Activated naive CD4-positive, alpha-beta T cell treated with anti-CD3 and anti-CD28 coated beads for 36 hours (primary cell): Measurements from ENCODE around the gene GASK1A. TPM values are rescaled to one million over a fixed set of nuclear protein-coding genes. Genes with fewer than 3 reads are reported as not detected.
A peak's percentile ranks its signal among the peaks of the same experiment; 100 is the strongest.

ENCODE experiments used
- CTCF ChIA-PET: fragments of 350-600 bp; sonication (Branson Sonifier 250); formaldehyde crosslinking; loops from one replicate; lab custom pipeline; 2021; ENCODE audit warnings: antibody characterized with exemption; lab: Charles Lee
- DNase-seq: peaks from one replicate; pipeline ENCODE4 v3.0.0-alpha.2; 2020
- H3K27ac Mint-ChIP-seq: one replicate; pipeline ENCODE4 v1.8.0; 2021; ENCODE audit warnings: mild to moderate bottlenecking, mixed read lengths
- H3K27me3 Mint-ChIP-seq: one replicate; pipeline ENCODE4 v1.8.0; 2021; ENCODE audit warnings: low read depth, mixed read lengths
- H3K36me3 Mint-ChIP-seq: one replicate; pipeline ENCODE4 v1.8.0; 2021; ENCODE audit warnings: low read depth, mixed read lengths
- H3K4me1 Mint-ChIP-seq: one replicate; pipeline ENCODE4 v1.8.0; 2021; ENCODE audit warnings: low read depth, mixed read lengths
- H3K4me3 Mint-ChIP-seq: one replicate; pipeline ENCODE4 v1.8.0; 2021; ENCODE audit warnings: mild to moderate bottlenecking, moderate library complexity, mixed read lengths
- H3K9me3 Mint-ChIP-seq: one replicate; pipeline ENCODE4 v1.8.0; 2021; ENCODE audit warnings: mixed read lengths
- intact Hi-C: fragments of 100-400 bp; cut with micrococcal nuclease; formaldehyde crosslinking; loops from one replicate; pipeline ENCODE4 v1.15.1; 2023
- total RNA-seq, 2 experiments: library from RNA; stranded (reverse); gene quantifications; one replicate each; pipeline ENCODE4 v1.2.3, GENCODE V29; 2021

GASK1A gene
- total RNA-seq, 2 experiments from 2014 or later: not detected

- Mint-ChIP-seq H3K27me3 (no peaks in the 10 kb centered on the region), H3K27ac (no peak overlapping the region), H3K36me3 (no peaks in the 10 kb centered on the region), H3K4me3 (no peak overlapping the region), H3K9me3 (no peaks in the 10 kb centered on the region), H3K4me1 (peaks cover 5% of the 10 kb centered on the region)
- intact Hi-C loops: no loop called here
- DNase-seq: no peak
- CTCF ChIA-PET: interaction anchor here (1.4 kb wide), 1 partner anchor 20 kb away, joined by 4 read pairs; no protein-coding TSS in a partner anchor
Observed at GRCh38 chr3:43091481-43091880, 112.4 kb downstream of the GASK1A start.

- H3K27ac Mint-ChIP-seq: no peak overlapping the region
- CTCF ChIA-PET: interaction anchor here (0.6 kb wide), 1 partner anchor 293 kb away, joined by 3 read pairs; no protein-coding TSS in a partner anchor
- no peaks in the 10 kb centered on the region for H3K27me3 Mint-ChIP-seq
- intact Hi-C loops: no loop called here
- H3K4me3 Mint-ChIP-seq: no peak overlapping the region
- peaks cover 2% of the 10 kb centered on the region for H3K4me1 Mint-ChIP-seq
- DNase-seq: no peak
- H3K36me3 Mint-ChIP-seq: no peaks in the 10 kb centered on the region
- H3K9me3 Mint-ChIP-seq: no peaks in the 10 kb centered on the region
Observed at GRCh38 chr3:43093006-43093405, 113.9 kb downstream of the GASK1A start.

DNA sequence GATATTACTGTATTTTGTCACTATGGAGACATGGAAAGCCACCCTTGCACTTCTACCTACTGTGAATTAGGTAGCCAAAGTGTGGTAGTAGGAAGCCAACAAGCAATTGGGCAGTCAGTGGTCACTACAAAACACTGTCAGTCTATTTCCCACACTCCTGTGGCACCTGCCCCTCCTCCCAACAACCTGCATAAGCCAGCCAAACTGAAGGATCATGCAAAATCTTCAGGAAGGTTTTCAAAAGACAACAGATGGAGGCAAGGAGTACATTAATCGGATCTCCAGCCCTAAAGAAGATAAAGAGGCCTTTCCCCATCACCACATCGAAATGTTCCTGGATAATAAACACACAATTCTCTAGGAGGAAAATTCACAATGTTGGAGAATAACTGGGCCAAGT lies 114.9 kb downstream of the GASK1A start:
- H3K36me3 Mint-ChIP-seq: no peaks in the 10 kb centered on the region
- no peak for DNase-seq
- intact Hi-C loops: no loop called here
- no peaks in the 10 kb centered on the region for H3K9me3 Mint-ChIP-seq
- CTCF ChIA-PET: no interaction called here
- no peak overlapping the region for H3K27ac Mint-ChIP-seq
- no peak overlapping the region for H3K4me3 Mint-ChIP-seq
- no peaks in the 10 kb centered on the region for H3K27me3 Mint-ChIP-seq
- peaks cover 5% of the 10 kb centered on the region for H3K4me1 Mint-ChIP-seq

GRCh38 chr3:43094381-43094780 lies 115.3 kb downstream of the GASK1A start:
- Mint-ChIP-seq H3K27ac (no peak overlapping the region), H3K4me1 (peaks cover 5% of the 10 kb centered on the region), H3K4me3 (no peak overlapping the region), H3K36me3 (no peaks in the 10 kb centered on the region), H3K27me3 (no peaks in the 10 kb centered on the region), H3K9me3 (no peaks in the 10 kb centered on the region)
- no peak for DNase-seq
- intact Hi-C loops: no loop called here
- CTCF ChIA-PET: no interaction called here

- H3K36me3 Mint-ChIP-seq: no peaks in the 10 kb centered on the region
- no peak overlapping the region for H3K4me3 Mint-ChIP-seq
- H3K9me3 Mint-ChIP-seq: no peaks in the 10 kb centered on the region
- no peak overlapping the region for H3K27ac Mint-ChIP-seq
- CTCF ChIA-PET: no interaction called here
- no peak for DNase-seq
- intact Hi-C loops: no loop called here
- peaks cover 5% of the 10 kb centered on the region for H3K4me1 Mint-ChIP-seq
- H3K27me3 Mint-ChIP-seq: no peaks in the 10 kb centered on the region
Observed at GRCh38 chr3:43094851-43095250, 115.7 kb downstream of the GASK1A start.

DNA sequence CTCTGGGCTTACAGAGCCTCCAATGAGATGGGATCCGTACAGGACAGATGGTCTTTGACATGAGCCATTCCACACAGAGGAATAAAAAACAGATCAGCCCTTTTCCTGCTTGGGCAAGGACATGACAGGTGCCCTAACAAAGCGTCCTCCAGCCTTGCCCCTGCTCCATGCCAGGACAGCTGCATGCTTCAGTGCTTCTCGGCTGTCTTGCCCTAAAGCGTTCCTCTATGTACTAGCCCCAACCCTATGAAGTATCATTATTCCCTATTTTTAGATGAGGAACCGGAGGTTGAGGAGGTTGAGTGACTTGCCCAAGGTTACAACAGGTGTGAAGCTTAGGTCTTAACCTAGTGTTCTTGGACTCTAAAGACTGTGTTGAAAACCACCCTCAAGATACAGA lies 116.3 kb downstream of the GASK1A start:
- CTCF ChIA-PET: no interaction called here
- no peaks in the 10 kb centered on the region for H3K27me3 Mint-ChIP-seq
- no peak for DNase-seq
- no peak overlapping the region for H3K4me3 Mint-ChIP-seq
- no peak overlapping the region for H3K27ac Mint-ChIP-seq
- H3K36me3 Mint-ChIP-seq: no peaks in the 10 kb centered on the region
- H3K4me1 Mint-ChIP-seq: peaks cover 5% of the 10 kb centered on the region
- no peaks in the 10 kb centered on the region for H3K9me3 Mint-ChIP-seq
- intact Hi-C loops: no loop called here

DNA sequence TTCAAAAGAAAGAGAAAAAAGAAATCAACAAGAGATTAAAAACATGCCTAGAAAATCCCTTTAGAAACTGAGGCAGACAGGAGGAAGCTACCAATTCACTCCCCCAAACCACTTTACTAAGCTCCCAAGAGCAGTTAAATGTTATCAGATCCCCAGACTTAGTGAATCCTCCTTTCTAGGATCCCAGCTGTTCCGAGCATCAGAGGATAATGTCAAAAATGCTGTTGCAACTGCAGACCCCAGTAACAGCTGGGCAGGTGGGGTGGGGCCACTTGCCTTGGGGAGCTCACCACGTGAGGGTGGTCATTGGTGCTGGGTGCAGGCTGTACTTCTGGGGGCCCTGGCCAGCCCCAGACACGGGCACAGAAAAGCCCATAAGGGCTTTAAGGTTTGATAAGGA lies 117.7 kb downstream of the GASK1A start:
- DNase-seq: no peak
- no peaks in the 10 kb centered on the region for H3K9me3 Mint-ChIP-seq
- H3K27ac Mint-ChIP-seq: no peak overlapping the region
- CTCF ChIA-PET: no interaction called here
- H3K4me3 Mint-ChIP-seq: no peak overlapping the region
- H3K4me1 Mint-ChIP-seq: peaks cover 7% of the 10 kb centered on the region
- intact Hi-C loops: no loop called here
- H3K36me3 Mint-ChIP-seq: no peaks in the 10 kb centered on the region
- no peaks in the 10 kb centered on the region for H3K27me3 Mint-ChIP-seq

DNA sequence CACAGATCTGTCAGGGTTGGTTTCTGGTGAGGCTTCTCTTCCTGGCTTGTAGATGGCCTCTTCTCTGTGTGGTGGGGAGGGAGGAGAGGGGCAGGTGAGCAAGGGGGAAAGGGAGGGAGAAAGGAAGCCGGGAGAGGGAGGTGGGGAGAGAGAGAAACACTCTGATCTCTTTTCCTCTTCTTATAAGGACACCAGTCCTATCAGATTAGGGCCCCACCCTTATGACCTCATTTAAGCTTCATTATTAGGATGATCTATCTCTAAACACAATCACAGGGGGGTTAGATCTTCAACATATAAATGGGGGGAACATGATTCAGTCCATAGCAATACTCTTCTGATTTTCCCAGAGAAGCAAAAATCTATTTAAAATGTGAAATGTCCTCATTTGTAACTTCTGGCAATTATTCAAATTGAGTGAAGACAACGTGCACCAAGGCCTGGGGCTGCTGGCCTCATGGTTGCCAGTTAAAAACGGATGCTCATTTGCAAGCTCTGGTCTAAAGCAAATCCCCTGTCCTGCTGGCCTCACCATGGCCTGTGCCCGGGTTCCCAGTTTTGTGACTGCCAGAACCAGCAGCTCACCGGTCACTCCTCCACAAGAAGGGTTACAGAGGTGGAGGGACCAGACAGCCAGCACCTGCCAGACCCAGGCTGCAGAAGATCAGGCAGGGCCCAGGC lies 118.4 kb downstream of the GASK1A start:
- H3K27ac Mint-ChIP-seq: no peak overlapping the region
- intact Hi-C loops: no loop called here
- CTCF ChIA-PET: no interaction called here

GRCh38 chr3:43098761-43099160 lies 119.7 kb downstream of the GASK1A start:
- H3K27ac Mint-ChIP-seq: no peak overlapping the region
- CTCF ChIA-PET: no interaction called here
- intact Hi-C loops: no loop called here
- no peaks in the 10 kb centered on the region for H3K27me3 Mint-ChIP-seq
- no peak for DNase-seq
- no peaks in the 10 kb centered on the region for H3K9me3 Mint-ChIP-seq
- H3K4me3 Mint-ChIP-seq: no peak overlapping the region
- no peaks in the 10 kb centered on the region for H3K36me3 Mint-ChIP-seq
- H3K4me1 Mint-ChIP-seq: peaks cover 12% of the 10 kb centered on the region

More for the DNA sequence above, 118.4 kb downstream of the GASK1A start:
- no peak for DNase-seq
- Mint-ChIP-seq H3K36me3 (no peaks in the 10 kb centered on the region), H3K4me3 (no peak overlapping the region), H3K4me1 (peaks cover 7% of the 10 kb centered on the region), H3K9me3 (no peaks in the 10 kb centered on the region), H3K27me3 (no peaks in the 10 kb centered on the region)

- Mint-ChIP-seq H3K4me1 (peaks cover 24% of the 10 kb centered on the region), H3K27me3 (no peaks in the 10 kb centered on the region), H3K36me3 (no peaks in the 10 kb centered on the region), H3K9me3 (no peaks in the 10 kb centered on the region), H3K4me3 (no peak overlapping the region), H3K27ac (no peak overlapping the region)
- CTCF ChIA-PET: interaction anchor here (1.0 to 1.8 kb wide), 3 partner anchors 17 to 141 kb away, joined by 4 to 5 read pairs (median 5); no protein-coding TSS in a partner anchor
- no peak for DNase-seq
- intact Hi-C loops: loop anchor here (10.0 kb wide), 1 partner anchor 298 kb away; the partner anchor contains the start of genes ACKR2 and HIGD1A
Observed at GRCh38 chr3:43102773-43103480, 123.8 kb downstream of the GASK1A start.

- no peak overlapping the region for H3K27ac Mint-ChIP-seq
- H3K27me3 Mint-ChIP-seq: no peaks in the 10 kb centered on the region
- peak overlapping the region; percentile 77 for H3K4me3 Mint-ChIP-seq
- CTCF ChIA-PET: interaction anchor here (2.7 kb wide), 1 partner anchor 142 kb away, joined by 15 read pairs; no protein-coding TSS in a partner anchor
- intact Hi-C loops: loop anchor here (10.0 kb wide), 1 partner anchor 299 kb away; the partner anchor contains the start of genes ACKR2 and HIGD1A
- no peaks in the 10 kb centered on the region for H3K36me3 Mint-ChIP-seq
- peaks cover 23% of the 10 kb centered on the region for H3K4me1 Mint-ChIP-seq
- no peak for DNase-seq
- H3K9me3 Mint-ChIP-seq: no peaks in the 10 kb centered on the region
Observed at GRCh38 chr3:43104039-43104438, 124.9 kb downstream of the GASK1A start.

DNA sequence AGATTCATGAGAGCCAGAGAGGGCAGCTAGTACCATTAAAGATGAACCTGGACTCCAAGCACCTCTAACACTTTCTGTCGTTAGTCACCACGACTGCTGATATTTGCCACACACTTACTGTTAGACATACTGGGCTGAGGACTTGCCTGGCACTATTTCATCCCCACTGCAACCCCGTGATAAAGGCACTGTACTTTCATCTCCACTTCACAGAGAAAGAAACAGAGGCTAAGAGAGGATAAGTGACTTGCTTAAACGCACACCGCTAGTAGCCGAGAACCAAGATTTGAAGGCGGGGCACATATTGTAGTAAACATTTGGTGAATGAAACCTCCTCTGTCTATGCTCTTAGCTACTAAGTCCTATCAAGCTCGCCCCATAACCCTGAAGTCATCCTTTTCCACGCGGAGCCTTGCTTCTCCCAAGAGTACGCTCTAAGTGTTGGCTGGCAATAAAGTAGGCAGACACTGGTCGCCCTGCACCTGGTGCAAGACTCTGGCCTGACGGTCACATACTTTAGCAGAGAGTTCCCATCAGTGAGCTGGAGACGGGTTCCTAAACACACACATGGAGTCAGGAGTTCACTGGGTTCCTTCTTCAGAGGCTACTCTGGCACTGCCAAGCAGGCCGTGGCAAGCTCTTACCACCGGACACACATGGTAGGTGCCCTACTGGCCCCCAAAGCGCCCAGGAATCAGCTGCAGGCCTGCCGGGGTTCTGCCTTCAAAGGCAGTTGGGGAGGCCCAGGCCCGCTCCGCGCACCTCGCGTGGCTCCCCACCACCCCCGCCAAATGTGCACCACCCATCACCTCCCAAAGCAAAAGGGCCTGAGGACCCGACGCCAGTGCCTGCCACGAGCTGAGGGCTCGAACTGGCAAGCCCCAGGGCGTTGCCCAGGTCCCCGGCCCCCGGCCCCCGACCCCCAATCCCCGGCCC lies 125.8 kb downstream of the GASK1A start:
- no peak overlapping the region for H3K27ac Mint-ChIP-seq
- DNase-seq: peak; percentile 22
- H3K4me1 Mint-ChIP-seq: peaks cover 23% of the 10 kb centered on the region
- no peaks in the 10 kb centered on the region for H3K9me3 Mint-ChIP-seq
- CTCF ChIA-PET: interaction anchor here (0.6 to 2.7 kb wide), 3 partner anchors 141 to 149 kb away, joined by 3 to 15 read pairs (median 3); no protein-coding TSS in a partner anchor
- intact Hi-C loops: loop anchor here (10.0 kb wide), 1 partner anchor 300 kb away; the partner anchor contains the start of genes ACKR2 and HIGD1A
- no peaks in the 10 kb centered on the region for H3K27me3 Mint-ChIP-seq
- H3K36me3 Mint-ChIP-seq: no peaks in the 10 kb centered on the region
- peak overlapping the region; percentile 77 for H3K4me3 Mint-ChIP-seq
